SU-DHL-6 (cell line): ENCODE measurements around the gene C14orf93.
"Not testable (repeated sequence)": the region's sequence is repeated elsewhere in the genome, so short reads cannot be mapped to it uniquely, and the experiment has no call there.

ENCODE experiments used
- H2AFZ ChIP-seq: fragments of 200-600 bp; sonication (generic); 2 replicates; pipeline ENCODE4 v1.6.1; 2014; ENCODE audit warnings: low read depth, mild to moderate bottlenecking, moderate library complexity, mixed read lengths, antibody characterized with exemption, low read length; ENCODE audit not compliant: severe bottlenecking
- H3F3A ChIP-seq: fragments of 200-600 bp; shearing (Covaris generic); 2 replicates; pipeline ENCODE4 v1.6.0; 2016; ENCODE audit warnings: antibody characterized with exemption, mild to moderate bottlenecking; ENCODE audit not compliant: insufficient read depth
- H3K27ac ChIP-seq: fragments of 200-600 bp; sonication (generic); 2 replicates; pipeline ENCODE4 v1.5.1; 2016; ENCODE audit warnings: low read depth, mild to moderate bottlenecking, low read length, moderate library complexity, mixed read lengths
- H3K27me3 ChIP-seq: fragments of 200-600 bp; sonication (generic), shearing (Covaris generic); 2 replicates; pipeline ENCODE4 v1.6.0; 2014; ENCODE audit warnings: mild to moderate bottlenecking, low read length
- H3K36me3 ChIP-seq: fragments of 200-600 bp; sonication (generic); 2 replicates; pipeline ENCODE4 v1.6.1; 2014; ENCODE audit warnings: mild to moderate bottlenecking, low read length, mixed read lengths
- H3K4me2 ChIP-seq: fragments of 300-600, 200-600 bp; shearing (Covaris generic), sonication (generic); 2 replicates; pipeline ENCODE4 v1.6.0; 2014; ENCODE audit warnings: low read length, low read depth, mild to moderate bottlenecking; ENCODE audit not compliant: poor library complexity, severe bottlenecking
- H3K4me3 ChIP-seq: fragments of 200-600 bp; sonication (generic); 2 replicates; pipeline ENCODE4 v1.5.1; 2014; ENCODE audit warnings: antibody characterized with exemption, low read length, mild to moderate bottlenecking, mixed read lengths; ENCODE audit not compliant: insufficient read depth, poor library complexity, severe bottlenecking
- H3K79me2 ChIP-seq: fragments of 200-600 bp; sonication (generic); 2 replicates; pipeline ENCODE4 v1.6.1; 2014; ENCODE audit warnings: mild to moderate bottlenecking, low read length, moderate library complexity; ENCODE audit not compliant: insufficient read depth
- H3K9ac ChIP-seq: fragments of 200-600 bp; sonication (generic); 2 replicates; pipeline ENCODE4 v1.7.0; 2014; ENCODE audit warnings: mild to moderate bottlenecking, low read length
- H3K9me2 ChIP-seq: fragments of 200-600 bp; sonication (generic); replicated peaks from 2 replicates; pipeline ENCODE4 v1.6.1; 2014; ENCODE audit warnings: low read length; ENCODE audit not compliant: insufficient read depth
- H3K9me3 ChIP-seq: fragments of 200-600 bp; sonication (generic); 2 replicates; pipeline ENCODE4 v1.6.1; 2014; ENCODE audit warnings: low read length, mixed read lengths; ENCODE audit not compliant: insufficient read depth
- H4K20me1 ChIP-seq: fragments of 200-600 bp; sonication (generic); 2 replicates; pipeline ENCODE4 v1.6.1; 2014; ENCODE audit warnings: low read depth, mild to moderate bottlenecking, antibody characterized with exemption, low read length, moderate library complexity, mixed read lengths
- EZH2phosphoT487 ChIP-seq: fragments of 200-600 bp; sonication (generic), shearing (Covaris generic); conservative IDR thresholded peaks from 2 replicates; pipeline ENCODE4 v1.6.1; 2018; ENCODE audit warnings: mild to moderate bottlenecking, antibody characterized with exemption, low read length, moderate library complexity, mixed read lengths
- TF ChIP-seq, protein P1 (sequence below): fragments of 200-600 bp; sonication (generic); IDR thresholded peaks from one replicate; pipeline ENCODE4 v1.5.1; 2017; ENCODE audit warnings: antibody characterized with exemption, mild to moderate bottlenecking, low read length, moderate library complexity; ENCODE audit not compliant: insufficient read depth, poor library complexity, severe bottlenecking

Gene C14orf93

DNA sequence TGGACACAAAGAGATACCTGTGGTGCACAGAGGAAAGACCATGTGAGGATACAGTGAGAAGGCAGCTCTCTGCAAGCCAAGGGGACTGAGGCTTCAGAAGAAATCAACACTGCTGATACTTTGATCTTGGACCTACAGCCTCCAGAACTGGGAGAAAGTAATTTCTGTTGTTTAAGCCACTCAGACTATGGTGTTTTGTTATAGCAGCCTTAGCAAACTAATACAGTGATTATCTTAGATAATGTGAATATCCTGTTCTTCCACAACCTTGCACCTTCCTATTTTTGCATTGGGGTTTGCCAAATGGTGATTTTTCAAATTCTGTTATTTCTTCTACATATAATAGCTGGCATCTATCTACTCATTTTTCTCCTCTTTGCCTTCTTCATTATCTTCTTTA is 8.2 kb upstream of the C14orf93 start:
- Histone ChIP-seq H3F3A (peaks cover 4% of the 10 kb centered on the region; the same call in 1 of the 2 replicates), H3K27ac (no peak overlapping the region), H3K27me3 (no peaks in the 10 kb centered on the region), H3K9me2 (no peaks in the 10 kb centered on the region), H2AFZ (no peak overlapping the region), H3K9ac (no peak overlapping the region), H4K20me1 (no peaks in the 10 kb centered on the region), H3K9me3 (no peaks in the 10 kb centered on the region), H3K79me2 (no peaks in the 10 kb centered on the region), H3K4me3 (no peak overlapping the region), H3K4me2 (no peak overlapping the region), H3K36me3 (no peaks in the 10 kb centered on the region)
- TF ChIP-seq, protein P1, sequence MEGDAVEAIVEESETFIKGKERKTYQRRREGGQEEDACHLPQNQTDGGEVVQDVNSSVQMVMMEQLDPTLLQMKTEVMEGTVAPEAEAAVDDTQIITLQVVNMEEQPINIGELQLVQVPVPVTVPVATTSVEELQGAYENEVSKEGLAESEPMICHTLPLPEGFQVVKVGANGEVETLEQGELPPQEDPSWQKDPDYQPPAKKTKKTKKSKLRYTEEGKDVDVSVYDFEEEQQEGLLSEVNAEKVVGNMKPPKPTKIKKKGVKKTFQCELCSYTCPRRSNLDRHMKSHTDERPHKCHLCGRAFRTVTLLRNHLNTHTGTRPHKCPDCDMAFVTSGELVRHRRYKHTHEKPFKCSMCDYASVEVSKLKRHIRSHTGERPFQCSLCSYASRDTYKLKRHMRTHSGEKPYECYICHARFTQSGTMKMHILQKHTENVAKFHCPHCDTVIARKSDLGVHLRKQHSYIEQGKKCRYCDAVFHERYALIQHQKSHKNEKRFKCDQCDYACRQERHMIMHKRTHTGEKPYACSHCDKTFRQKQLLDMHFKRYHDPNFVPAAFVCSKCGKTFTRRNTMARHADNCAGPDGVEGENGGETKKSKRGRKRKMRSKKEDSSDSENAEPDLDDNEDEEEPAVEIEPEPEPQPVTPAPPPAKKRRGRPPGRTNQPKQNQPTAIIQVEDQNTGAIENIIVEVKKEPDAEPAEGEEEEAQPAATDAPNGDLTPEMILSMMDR = no peak
- no peak for TF ChIP-seq EZH2phosphoT487

DNA sequence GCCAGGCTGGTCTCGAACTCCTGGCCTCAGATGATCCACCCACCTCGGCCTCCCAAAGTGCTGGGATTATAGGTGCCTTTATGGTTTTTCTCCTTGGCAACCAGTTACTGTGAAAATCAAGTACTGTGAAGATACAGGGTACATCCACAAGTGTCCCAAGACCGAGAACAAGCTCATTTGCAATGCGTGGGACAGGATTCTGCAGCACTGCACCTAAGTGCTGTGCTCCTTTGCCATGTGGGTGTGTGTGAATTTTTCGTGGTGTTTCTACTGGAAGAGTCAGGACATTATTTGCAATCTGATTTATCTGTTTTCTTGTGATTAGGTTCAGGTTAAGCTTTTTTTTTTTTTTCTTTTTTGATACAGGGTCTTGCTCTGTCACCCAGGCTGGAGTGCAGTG is 7.1 kb upstream of the C14orf93 start:
- no peak overlapping the region for H3K4me2 ChIP-seq
- H3K79me2 ChIP-seq = no peaks in the 10 kb centered on the region
- H3K9ac ChIP-seq = no peak overlapping the region
- no peaks in the 10 kb centered on the region for H3K9me3 ChIP-seq
- no peak overlapping the region for H2AFZ ChIP-seq
- no peak overlapping the region for H3K4me3 ChIP-seq
- H3K9me2 ChIP-seq = no peaks in the 10 kb centered on the region
- no peak overlapping the region for H3K27ac ChIP-seq
- H4K20me1 ChIP-seq = no peaks in the 10 kb centered on the region
- peaks cover 4% of the 10 kb centered on the region; the same call in 1 of the 2 replicates for H3F3A ChIP-seq
- H3K27me3 ChIP-seq = no peaks in the 10 kb centered on the region
- TF ChIP-seq, protein P1 = no peak
- TF ChIP-seq EZH2phosphoT487 = no peak
- no peaks in the 10 kb centered on the region for H3K36me3 ChIP-seq

DNA sequence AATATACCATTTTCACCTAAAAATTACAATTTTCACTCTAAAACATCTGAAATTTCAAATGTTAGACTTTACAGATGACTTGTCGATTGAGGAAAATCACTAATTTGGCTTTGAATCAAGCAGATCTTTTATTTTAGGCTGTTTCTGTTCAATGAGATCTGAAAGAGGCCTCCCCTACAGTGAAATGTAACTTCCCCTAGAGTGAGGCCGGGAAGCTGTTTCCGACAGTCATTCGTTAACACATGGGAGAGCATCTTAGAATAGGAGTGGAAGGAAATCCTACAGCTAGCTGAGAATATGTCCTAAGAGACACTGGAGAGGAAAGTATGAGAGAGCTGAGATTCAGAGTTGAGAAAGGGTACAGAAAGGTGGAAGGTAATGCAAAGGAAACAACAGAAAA is 5.7 kb upstream of the C14orf93 start:
- Histone ChIP-seq H3K9ac (no peak overlapping the region), H3K4me2 (no peak overlapping the region), H3K79me2 (no peaks in the 10 kb centered on the region), H4K20me1 (no peaks in the 10 kb centered on the region), H3K36me3 (no peaks in the 10 kb centered on the region), H2AFZ (no peak overlapping the region), H3K4me3 (no peak overlapping the region), H3K27me3 (no peaks in the 10 kb centered on the region), H3K27ac (no peak overlapping the region), H3F3A (peaks cover 3% of the 10 kb centered on the region; the same call in 1 of the 2 replicates), H3K9me3 (no peaks in the 10 kb centered on the region), H3K9me2 (no peaks in the 10 kb centered on the region)
- no peak for TF ChIP-seq EZH2phosphoT487
- TF ChIP-seq, protein P1 = no peak

DNA sequence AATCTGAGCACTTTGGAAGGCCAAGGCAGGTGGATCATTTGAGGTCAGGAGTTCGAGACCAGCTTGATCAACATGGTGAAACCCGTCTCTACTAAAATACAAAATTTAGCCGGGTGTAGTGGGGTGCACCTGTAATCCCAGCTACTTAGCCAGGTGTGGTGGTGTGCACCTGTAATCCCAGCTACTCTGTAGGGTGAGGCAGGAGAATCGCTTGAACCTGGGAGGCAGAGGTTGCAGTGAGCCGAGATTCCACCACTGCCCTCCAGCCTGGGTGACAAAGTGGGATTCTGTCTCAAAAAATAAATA is 3.8 kb upstream of the C14orf93 start:
- not testable (repeated sequence) for H3K36me3 ChIP-seq, H3K27me3 ChIP-seq, H3K79me2 ChIP-seq, H3K4me2 ChIP-seq, H3K4me3 ChIP-seq, H3K27ac ChIP-seq, H3K9me3 ChIP-seq, H4K20me1 ChIP-seq, H3K9me2 ChIP-seq, H3K9ac ChIP-seq, H2AFZ ChIP-seq
- H3F3A ChIP-seq = peaks cover 22% of the 10 kb centered on the region
